Erythroblast (primary cell): ENCODE data around the gene COPA.
"Not testable (repeated sequence)": the region's sequence is repeated elsewhere in the genome, so short reads cannot be mapped to it uniquely, and the experiment has no call there.

Source experiments
- DNase-seq, 2 experiments: peaks; one replicate each; lab custom pipeline; 2025; lab: John Stamatoyannopoulos, UW
- GATA1 ChIP-seq: IDR thresholded peaks from 2 replicates; pipeline ENCODE4 v1.6.1; 2011; ENCODE audit warnings: low read depth, mild to moderate bottlenecking, control low read depth, low read length, moderate library complexity
- POLR2A ChIP-seq: IDR thresholded peaks from 2 replicates; pipeline ENCODE4 v1.6.1; 2011; ENCODE audit warnings: mild to moderate bottlenecking, low read length

Gene COPA

GRCh38 chr1:160291248-160292220 is 51.5 kb downstream of the COPA start:
- DNase-seq, result peak; percentile 73 to 83
- TF ChIP-seq POLR2A (no peak), GATA1 (no peak)

- DNase-seq, result not testable (repeated sequence)
Measured at GRCh38 chr1:160287769-160288168, 55.3 kb downstream of the COPA start.

GRCh38 chr1:160285506-160285905 is 57.5 kb downstream of the COPA start:
- TF ChIP-seq GATA1 (no peak), POLR2A (no peak)

GRCh38 chr1:160284782-160285344 is 58.2 kb downstream of the COPA start, which contains the start of gene PEX19:
Gene PEX19, minus strand, starts transcription at chr1:160285133. Its CDS starts 9 bp downstream, at chr1:160285124.
- DNase-seq, result peak; percentile 96
- TF ChIP-seq POLR2A (peak; percentile 72), GATA1 (no peak)

More at GRCh38 chr1:160285506-160285905, 57.5 kb downstream of the COPA start:
- DNase-seq, result no peak

GRCh38 chr1:160284220-160284781 is 58.7 kb downstream of the COPA start:
- DNase-seq, result peak; percentile 63 to 71
- TF ChIP-seq POLR2A (no peak), GATA1 (no peak)

GRCh38 chr1:160282807-160283206 is 60.2 kb downstream of the COPA start:
- no peak for DNase-seq
- TF ChIP-seq POLR2A (no peak), GATA1 (no peak)

GRCh38 chr1:160277987-160278386 is 65.1 kb downstream of the COPA start:
- no peak for TF ChIP-seq GATA1
- TF ChIP-seq POLR2A, result no peak
- no peak for DNase-seq

GRCh38 chr1:160277330-160277729 is 65.7 kb downstream of the COPA start:
- no peak for DNase-seq
- TF ChIP-seq GATA1, result no peak
- TF ChIP-seq POLR2A, result no peak

- TF ChIP-seq GATA1, result no peak
- no peak for TF ChIP-seq POLR2A
- no peak for DNase-seq
Measured at GRCh38 chr1:160271025-160271424, 72.0 kb downstream of the COPA start.

GRCh38 chr1:160267284-160267991 is 75.6 kb downstream of the COPA start:
- TF ChIP-seq POLR2A (no peak), GATA1 (no peak)
- DNase-seq, result no peak

- DNase-seq, result no peak
- TF ChIP-seq GATA1 (no peak), POLR2A (no peak)
Measured at GRCh38 chr1:160264795-160265307, 78.2 kb downstream of the COPA start.

GRCh38 chr1:160261893-160262794 is 80.9 kb downstream of the COPA start, which contains the start of gene DCAF8:
Gene DCAF8, minus strand, starts transcription at chr1:160262549. Its CDS starts 18,541 bp downstream, at chr1:160244008.
- TF ChIP-seq GATA1, result no peak
- TF ChIP-seq POLR2A, result peak; percentile 99
- peak; percentile 99 for DNase-seq
